GM19468 (cell line): ENCODE measurements around the gene FES.
"Not testable (repeated sequence)": the region's sequence is repeated elsewhere in the genome, so short reads cannot be mapped to it uniquely, and the experiment has no call there.

Experiments
- ATAC-seq: cut with Tn5 transposase; IDR thresholded peaks from one replicate; pipeline ENCODE4 v1.9.1; 2021; ENCODE audit warnings: mild to moderate bottlenecking, moderate library complexity, moderate number of reproducible peaks; ENCODE audit not compliant: unreplicated experiment; ENCODE audit errors: extremely low read depth

The FES gene

DNA sequence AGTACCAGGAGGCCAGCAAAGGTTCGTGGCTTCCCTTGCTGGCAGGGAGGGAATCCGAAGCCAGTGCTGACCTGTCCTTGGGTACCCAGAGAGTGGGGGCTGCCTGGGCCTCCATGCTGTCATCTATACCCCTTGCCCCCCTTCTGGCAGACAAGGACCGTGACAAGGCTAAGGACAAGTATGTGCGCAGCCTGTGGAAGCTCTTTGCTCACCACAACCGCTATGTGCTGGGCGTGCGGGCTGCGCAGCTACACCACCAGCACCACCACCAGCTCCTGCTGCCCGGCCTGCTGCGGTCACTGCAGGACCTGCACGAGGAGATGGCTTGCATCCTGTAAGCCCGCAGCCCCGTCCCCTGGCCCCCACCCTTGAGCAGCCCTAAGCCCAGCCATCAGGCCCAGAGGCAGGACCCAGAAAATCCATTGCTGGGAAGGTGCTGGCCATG, 2.8 kb downstream of the FES start:
- ATAC-seq = no peak

DNA sequence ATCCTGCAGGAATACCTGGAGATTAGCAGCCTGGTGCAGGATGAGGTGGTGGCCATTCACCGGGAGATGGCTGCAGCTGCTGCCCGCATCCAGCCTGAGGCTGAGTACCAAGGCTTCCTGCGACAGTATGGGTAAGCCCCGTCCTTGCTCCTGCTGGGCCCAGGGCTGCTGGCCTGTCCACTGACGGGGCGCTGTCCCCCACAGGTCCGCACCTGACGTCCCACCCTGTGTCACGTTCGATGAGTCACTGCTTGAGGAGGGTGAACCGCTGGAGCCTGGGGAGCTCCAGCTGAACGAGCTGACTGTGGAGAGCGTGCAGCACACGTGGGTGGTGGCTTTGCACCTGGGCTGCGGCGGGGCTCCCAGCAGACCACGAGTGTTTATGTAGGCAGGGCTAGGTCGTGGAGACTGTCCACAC, 5.0 kb downstream of the FES start:
- no peak for ATAC-seq

DNA sequence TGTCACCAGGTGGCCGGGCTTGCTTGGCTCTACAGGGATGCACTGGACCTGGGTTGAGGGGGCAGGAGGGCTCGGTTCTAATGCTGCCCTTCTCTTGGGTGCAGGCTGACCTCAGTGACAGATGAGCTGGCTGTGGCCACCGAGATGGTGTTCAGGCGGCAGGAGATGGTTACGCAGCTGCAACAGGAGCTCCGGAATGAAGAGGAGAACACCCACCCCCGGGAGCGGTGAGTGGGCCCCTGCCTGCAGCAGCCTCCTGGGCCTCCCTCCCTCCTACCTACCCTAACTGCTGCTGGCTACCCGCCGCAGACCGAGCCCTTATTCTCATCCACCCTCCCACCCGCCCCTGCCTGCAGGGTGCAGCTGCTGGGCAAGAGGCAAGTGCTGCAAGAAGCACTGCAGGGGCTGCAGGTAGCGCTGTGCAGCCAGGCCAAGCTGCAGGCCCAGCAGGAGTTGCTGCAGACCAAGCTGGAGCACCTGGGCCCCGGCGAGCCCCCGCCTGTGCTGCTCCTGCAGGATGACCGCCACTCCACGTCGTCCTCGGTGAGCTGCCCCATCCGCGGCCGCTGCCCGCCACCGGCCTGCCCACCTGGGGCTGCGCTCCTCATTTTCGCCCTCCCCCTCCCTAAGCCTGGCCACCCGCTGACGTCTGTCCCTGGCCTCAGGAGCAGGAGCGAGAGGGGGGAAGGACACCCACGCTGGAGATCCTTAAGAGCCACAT, 5.6 kb downstream of the FES start:
- ATAC-seq = no peak

DNA sequence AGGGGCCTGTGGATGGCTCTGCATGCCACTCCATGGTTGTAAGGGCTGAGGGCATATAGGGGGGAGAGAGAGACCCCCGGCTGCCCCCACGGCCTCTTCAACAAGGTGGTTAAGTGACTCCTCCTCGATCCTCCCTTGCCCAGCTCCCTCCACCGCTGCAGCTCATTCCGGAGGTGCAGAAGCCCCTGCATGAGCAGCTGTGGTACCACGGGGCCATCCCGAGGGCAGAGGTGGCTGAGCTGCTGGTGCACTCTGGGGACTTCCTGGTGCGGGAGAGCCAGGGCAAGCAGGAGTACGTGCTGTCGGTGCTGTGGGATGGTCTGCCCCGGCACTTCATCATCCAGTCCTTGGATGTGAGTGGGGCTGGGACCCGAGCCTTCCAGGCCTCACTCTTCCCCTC, 6.5 kb downstream of the FES start:
- no peak for ATAC-seq

DNA sequence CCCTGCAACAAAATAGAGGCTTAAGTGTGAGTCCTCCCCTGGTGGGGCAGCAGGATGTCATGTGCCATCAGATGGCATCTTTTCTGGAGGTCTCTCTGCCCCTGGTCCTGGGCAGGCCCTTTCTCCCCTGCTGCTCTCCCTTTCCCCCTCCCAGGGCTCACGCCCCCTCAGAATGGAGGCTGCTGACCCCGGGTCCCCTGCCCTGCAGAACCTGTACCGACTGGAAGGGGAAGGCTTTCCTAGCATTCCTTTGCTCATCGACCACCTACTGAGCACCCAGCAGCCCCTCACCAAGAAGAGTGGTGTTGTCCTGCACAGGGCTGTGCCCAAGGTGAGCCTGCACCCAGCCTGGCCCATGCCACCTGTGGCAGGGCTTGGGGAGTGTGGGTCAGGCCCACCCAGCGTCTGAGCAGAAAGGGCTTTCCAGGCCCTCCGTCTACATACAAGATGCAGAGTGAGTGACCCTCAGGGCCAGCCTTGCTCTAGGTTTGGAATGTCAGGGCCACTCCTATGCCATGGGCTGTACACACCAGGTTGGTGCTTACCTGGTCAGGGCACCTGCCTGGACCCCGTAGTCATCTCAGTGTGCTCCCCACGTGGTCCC, 7.1 kb downstream of the FES start:
- no peak for ATAC-seq

DNA sequence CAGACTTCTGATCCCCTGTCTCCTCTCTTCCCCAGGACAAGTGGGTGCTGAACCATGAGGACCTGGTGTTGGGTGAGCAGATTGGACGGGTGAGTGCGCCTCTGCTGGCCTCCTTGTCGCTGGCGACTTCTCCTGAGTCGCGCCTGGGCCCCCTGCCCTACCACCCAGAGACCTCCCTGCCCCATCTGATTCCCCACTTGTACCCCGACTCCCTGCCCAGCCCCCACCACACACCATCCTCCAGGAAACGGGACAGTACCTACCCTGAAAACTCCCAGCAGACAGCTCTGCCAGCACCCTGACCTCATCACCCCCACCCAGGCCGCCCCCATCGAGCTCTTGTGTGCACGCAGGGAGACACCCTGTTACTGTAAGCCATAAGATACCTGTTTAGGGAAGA, 7.7 kb downstream of the FES start:
- no peak for ATAC-seq

DNA sequence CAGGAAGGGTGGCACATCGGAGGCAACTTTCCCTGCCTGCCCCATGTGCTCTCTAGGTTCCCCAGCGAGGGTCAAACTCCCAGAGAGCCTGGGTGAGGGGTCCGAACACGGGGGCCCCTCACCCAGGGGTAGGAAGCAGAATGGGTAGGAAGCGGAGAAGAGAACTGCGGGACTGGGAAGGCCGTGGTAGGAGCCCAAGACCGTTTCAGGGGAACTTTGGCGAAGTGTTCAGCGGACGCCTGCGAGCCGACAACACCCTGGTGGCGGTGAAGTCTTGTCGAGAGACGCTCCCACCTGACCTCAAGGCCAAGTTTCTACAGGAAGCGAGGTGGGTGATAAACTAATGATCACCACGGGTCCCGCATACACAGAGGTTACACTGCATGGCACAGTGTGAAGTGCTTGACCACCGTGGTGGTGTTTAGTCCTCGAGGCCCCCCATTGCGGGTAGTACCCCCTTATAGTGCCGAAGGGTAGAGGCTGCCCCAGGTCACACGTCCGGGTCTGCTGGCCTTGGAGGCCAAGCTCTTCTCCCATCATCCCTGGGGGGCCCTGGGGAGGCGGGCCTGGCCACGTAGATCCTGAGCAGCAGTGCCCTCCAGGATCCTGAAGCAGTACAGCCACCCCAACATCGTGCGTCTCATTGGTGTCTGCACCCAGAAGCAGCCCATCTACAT, 8.3 kb downstream of the FES start:
- no peak for ATAC-seq

DNA sequence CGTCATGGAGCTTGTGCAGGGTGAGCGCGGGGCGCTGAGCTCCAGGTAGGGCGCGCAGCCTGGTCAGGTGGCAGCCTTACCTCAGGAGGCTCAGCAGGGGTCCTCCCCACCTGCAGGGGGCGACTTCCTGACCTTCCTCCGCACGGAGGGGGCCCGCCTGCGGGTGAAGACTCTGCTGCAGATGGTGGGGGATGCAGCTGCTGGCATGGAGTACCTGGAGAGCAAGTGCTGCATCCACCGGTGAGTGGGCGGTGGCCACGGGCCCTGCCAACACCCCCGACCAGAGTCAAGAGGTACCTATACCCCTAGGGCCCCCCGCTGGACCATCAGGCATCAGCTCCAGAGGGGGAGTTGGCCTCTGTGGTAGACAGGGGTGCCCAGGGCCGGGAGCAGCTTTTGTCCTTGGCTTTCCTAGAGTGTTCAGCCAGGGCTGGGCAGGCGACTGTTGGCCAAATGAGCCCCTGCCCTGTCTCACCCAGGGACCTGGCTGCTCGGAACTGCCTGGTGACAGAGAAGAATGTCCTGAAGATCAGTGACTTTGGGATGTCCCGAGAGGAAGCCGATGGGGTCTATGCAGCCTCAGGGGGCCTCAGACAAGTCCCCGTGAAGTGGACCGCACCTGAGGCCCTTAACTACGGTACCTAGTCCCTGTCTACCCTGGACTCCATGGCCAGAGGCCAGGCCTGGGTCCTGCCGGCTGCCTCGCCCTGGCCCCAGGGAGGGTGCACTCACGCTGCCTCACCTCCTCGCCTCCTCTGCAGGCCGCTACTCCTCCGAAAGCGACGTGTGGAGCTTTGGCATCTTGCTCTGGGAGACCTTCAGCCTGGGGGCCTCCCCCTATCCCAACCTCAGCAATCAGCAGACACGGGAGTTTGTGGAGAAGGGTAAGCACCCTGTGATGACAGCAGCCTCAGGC, 9.1 kb downstream of the FES start:
- ATAC-seq = no peak

DNA sequence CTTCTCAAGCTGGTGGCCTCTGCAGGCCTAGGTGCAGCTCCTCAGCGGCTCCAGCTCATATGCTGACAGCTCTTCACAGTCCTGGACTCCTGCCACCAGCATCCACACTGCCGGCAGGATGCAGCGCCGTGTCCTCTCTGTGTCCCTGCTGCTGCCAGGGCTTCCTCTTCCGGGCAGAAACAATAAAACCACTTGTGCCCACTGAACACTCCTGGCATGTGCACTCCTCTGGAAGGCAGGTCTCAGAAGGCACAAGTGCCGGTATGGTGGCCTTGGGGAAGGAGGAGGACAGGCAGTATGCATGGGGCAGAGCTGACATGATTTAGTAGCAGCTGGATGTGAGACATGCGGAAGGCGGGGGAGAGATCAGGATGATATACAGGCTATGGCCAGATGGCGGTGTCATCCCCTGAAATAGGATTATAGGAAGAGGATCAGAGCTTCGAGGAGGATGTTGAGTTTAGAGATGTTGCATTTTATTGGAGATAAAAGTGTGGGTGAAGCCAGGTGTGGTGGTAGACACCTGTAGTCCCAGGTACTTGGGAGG, 11.3 kb downstream of the FES start:
- ATAC-seq = no peak

DNA sequence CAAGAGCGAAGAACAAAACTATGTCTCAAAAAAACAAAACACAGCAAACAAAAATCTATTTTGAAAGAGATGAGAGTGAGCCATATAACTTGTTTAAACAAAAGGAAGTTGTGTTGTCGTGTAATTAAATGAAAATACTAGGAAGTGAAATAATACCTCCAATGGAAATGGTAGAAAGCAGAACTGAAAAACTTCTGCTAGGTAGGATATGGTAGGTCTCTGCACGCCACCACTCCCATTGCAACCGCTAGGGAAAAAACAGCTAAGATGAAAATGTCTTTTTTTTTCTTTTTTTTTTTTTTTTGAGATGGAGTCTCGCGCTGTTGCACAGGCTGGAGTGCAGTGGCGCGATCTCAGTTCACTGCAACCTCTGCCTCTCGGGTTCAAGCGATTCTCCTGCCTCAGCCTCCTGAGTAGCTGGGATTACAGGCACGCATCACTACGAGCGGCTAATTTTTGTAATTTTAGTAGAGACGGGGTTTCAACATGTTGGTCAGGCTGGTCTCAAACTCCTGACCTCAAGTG, 12.9 kb downstream of the FES start:
- ATAC-seq = not testable (repeated sequence)

DNA sequence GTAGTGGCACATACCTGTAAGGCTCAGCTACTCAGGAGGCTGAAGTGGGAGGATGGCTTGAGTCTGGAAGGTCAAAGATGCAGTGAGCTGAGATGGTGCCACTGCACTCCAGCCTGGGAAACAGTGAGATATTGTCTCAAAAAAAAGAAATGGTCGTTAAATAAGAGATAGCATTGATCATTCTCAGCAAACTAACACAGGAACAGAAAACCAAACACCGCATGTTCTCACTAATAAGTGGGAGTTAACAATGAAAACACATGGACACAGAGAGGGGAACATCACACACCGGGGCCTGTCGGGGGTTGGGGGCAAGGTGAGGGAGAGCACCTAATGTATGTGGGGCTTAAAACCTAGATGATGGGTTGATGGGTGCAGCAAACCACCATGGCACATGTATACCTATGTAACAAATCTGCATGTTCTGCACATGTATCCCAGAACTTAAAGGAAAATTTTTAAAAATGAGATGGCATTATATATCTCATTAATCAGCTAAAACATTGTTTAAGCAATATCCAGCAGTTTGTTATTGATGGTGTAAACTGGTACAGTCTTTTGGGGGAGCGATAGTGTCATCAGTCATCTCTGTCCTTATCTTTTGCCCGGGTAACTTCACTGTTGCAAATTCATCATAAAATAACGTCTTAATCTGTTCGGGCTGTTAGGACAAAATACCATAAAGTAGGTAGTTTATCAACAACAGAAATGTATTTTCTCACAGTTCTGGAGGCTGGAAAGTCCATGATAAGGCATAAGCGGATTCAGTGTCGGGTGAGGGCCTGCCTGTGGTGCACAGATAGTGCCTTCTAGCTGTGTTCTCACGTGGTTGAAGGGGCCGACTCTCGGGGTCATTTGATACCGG, 17.1 kb downstream of the FES start:
- no peak for ATAC-seq

DNA sequence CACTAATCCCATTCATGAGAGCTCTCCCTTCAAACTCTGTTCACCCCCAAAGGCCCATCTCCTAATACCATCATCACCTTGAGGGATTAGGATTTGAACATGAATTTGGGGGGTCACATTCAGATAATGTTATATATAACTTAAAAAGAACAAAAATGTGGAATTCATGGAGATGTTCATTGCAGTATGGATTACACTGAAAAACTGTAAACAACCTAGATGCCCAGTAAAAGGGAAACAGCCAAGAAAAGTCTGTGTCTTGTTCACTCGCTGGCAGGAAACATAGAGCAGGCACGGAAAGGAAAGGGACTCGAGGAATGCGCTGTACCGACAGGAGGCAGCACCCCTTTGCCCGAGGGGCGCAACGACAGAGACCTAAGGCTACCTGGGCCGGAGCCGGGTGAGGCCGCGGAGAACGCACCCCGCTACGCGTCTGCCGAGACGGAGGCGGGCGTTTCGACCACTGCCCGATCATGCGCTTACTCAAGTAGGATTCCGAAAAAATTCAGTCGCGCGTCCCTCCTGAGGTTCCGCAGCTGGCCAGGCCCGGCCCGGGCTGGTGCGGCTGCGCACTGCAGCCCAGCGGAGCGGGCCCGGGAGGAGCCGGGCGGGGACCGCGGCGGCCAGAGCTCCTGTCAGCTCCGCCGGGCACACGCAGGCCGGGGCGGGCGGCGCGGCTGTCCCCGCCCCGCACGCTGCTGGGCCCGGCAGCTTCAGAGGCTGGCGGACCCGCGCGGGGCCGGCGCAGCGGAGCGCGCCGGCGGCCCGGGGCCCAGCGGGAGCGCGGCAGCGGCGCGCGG, 17.9 kb downstream of the FES start:
- ATAC-seq = peak; percentile 55

DNA sequence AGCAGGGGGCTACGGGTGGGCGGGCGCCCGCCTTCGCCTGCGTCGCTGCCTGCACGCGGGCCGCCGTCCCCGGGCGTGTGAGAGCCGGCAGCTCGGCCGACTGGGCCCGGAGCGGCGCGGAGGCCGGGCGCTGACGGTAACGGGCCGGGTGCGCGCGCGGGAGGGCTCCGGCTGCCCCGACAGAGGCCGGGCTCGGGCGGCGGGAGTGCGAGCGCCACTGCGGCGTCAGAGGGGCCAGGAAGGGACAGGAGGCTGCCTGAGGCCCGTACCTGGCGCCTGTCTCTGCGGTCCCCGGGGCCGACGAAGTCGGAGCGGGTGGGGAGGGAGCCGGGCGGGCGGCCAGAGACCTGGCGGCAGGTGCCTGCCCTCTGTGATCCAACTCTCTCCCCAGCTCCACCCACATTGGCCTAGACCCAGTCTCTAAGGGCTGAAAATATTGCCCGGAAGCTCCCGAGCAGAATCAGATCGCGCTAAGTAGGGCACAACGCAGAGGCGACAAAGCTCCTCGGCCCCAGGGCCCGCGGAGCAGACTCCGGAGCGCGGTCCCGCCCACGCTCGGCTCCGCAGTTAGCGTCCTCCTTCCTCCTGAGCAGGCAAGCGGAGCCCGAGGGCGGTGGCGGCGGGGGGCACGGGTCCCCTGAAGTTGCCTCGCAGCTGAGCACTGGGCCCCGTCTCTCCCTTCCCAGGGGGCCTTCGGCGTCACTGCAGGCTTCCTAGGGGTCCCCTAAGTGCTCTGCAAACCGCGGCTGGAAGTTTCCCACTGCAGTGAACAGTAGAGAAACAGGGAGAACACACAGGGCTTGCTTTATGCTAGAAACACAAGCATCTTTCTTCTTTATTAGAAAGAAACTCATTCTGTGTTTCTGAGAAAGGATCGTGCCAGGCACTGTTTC, 18.8 kb downstream of the FES start, which contains the start of gene MAN2A2:
TSS of gene MAN2A2 (plus strand) at position 463 of the 893 bp plus-strand sequence. CDS start 906 bp downstream, outside the sequence.
- ATAC-seq = peak; percentile 49

DNA sequence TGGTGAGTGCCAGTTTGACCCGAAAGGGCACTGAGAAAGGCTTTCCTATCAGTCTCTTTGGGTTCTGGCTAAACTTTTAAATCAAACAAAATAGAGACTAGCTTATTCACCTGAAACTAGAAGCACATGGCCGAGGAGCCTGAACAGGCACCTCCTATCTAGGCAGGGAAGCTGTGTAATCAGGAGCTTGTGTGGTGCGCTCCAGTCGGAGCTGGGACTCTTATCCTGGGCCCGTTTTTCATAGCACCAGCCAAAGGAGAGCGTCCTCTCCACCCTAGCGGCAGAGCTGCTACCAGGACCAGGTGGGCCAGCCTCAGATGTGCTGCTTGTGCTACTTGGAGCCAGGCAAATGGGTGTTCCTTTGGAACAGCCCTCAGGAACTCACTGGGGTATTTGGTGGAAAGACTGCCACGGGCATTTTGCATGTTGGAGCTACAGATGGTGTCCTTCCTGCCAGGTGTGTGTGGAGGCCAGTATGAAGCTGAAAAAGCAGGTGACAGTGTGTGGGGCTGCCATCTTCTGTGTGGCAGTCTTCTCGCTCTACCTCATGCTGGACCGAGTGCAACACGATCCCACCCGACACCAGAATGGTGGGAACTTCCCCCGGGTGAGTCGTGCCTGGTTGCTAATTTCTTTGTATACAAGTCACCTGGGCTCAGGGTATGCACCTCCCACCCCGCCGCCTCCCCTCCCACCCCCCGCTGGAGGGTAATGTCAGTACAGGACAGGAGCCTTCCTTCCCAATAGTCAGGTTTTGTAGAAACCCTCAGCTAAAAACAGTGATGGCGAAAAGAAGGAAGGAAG, 19.6 kb downstream of the FES start:
- no peak for ATAC-seq

DNA sequence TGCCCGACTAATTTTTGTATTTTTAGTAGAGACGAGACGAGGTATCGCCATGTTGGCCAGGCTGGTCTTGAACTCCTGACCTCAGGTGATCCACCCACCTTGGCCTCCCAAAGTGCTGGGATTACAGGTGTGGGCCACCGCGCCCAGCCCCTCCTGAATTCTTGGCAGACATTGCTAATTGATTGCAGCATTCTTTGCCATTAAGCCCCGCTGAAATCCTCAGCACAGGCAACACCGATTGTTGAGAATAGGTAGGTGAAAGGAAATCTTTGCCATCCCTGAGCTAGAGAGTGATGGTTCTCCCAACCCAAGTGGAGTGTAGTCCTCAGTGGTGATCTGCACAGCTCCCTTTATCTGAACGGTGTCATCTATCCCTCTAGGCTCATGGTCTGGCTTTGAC, 20.4 kb downstream of the FES start:
- ATAC-seq = no peak
